ENCODE measurements around the gene PGM2L1.

DNA sequence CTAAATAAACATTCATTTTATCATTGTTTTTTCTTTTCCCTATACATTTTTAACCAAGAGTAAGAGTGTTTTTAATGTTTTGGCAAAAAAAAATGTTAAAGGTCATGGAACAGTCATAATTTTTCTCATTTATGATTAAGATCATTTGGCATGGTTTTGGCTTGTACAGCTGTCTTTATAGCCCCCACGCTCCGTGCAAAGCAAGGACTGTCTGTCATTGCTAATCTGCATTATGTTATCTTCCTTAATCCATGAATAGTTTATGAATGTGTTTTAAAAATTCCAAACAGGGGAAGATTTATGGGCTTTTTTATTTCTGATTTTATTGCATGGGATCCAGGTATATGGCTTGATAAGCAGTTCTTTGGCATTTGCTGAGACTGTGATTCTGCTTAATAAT, 28.1 kb downstream of the PGM2L1 start:
- TF ChIP-seq, protein P1, sequence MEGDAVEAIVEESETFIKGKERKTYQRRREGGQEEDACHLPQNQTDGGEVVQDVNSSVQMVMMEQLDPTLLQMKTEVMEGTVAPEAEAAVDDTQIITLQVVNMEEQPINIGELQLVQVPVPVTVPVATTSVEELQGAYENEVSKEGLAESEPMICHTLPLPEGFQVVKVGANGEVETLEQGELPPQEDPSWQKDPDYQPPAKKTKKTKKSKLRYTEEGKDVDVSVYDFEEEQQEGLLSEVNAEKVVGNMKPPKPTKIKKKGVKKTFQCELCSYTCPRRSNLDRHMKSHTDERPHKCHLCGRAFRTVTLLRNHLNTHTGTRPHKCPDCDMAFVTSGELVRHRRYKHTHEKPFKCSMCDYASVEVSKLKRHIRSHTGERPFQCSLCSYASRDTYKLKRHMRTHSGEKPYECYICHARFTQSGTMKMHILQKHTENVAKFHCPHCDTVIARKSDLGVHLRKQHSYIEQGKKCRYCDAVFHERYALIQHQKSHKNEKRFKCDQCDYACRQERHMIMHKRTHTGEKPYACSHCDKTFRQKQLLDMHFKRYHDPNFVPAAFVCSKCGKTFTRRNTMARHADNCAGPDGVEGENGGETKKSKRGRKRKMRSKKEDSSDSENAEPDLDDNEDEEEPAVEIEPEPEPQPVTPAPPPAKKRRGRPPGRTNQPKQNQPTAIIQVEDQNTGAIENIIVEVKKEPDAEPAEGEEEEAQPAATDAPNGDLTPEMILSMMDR (conservative IDR thresholded peaks at IDR 0.05), result no peak
- TF ChIP-seq EZH2 (IDR thresholded peaks at IDR 0.05; ENCODE audit: low read depth), result no peak
